IPS DF 4.7 (cell line): ENCODE data around the gene INTS14.
"Not testable (repeated sequence)": the region's sequence is repeated elsewhere in the genome, so short reads cannot be mapped to it uniquely, and the experiment has no call there.

Experiments used
- DNase-seq: peaks from one replicate; pipeline ENCODE4 v3.0.0-alpha.2; 2013; ENCODE audit warnings: low spot score; ENCODE audit errors: extremely low read depth

The INTS14 gene

DNA sequence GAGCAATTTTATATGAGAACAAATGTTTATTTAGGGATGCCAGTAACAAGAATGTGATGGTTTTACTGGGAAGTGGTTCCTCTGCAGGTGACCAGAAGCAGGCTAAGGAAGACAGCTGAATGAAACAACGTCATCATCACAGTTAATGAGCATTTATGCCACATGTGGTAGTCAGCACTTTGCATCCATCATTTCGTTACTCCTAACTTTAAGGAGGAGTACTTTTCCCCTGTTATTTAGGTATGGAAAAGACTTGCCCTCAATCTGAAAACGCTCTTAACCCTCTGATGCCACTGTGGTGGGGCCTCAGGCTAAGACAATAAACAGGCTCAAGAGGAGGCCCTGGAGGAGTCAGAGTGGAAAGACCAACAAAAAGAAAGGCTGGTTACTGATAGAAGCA is 31.2 kb downstream of the INTS14 start:
- no peak for DNase-seq

DNA sequence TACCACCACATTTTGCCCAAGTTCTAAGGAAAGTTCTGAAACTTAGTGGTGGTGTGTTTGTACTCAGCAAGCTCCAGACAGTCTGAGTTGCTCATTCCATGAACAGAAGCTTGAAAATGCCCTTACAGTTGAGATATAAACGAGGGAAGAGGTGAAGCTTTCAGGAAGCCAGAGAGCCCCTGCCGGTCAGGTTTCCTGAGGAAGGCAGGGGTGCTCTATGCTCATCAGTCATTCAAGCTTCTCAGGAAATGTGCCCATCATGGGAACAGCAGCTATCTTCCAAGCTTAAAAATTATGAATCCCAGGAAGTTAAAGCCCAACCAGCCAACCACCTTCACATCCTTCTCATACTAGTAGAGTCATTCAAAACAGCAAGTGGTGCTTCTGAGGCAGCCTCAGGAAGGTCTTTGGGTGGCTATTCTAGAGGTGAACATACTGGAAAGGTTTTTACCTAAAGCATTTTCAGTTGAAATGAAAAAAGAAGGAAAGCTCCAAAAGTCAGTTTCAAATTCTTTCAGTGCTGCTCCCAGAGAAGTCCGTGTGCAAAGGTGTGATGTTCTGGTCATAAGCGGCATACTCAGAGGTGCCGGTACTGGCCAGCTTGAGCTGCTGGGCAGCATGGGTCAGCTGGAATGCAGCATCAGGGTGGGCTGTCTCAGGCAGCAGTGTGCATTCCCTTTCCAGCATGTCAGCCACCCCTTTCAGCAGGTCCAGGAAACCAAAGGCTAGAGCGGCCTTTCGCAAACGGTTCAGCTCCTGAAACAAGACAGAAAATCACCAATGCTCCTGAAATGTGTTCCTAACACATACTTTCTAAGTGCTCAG is 31.8 kb downstream of the INTS14 start:
- DNase-seq: no peak

DNA sequence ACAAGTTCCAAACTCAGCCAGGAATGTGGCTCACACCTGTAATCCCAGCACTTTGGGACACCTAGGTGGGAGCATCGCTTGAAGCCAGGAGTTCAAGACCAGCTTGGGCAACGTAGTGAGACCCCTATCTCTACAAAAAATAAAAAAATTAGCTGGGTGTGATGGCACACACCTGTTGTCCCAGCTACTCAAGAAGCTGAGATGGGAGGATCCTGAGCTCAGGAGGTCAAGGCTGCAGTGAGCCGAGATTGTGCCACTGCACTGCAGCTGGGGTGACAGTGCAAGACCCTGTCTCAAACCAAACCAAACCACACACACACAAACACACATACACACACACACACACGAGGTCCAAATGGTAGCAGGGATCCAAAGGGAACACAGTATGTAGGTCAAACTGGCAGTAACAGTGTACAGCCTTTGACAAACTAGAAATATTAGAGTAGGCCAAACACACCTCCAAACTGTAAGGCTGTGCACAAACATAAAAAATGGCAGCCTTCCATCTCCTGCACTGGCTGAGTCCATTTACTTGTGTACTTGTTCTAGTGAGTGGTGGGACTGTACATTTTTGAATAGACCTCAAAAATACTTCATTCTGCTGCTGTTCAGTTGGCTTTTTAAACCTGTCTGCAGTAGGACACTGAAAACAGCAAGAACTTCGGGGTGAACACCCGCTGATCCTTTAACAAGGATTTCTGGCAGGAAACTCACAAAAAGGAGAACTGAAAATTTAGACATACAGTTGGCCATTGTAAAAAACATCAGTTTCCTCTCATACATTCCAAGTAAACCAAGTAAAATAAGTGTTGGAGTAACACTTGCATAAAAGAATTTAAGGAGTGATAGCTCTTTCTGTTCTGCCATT is 33.6 kb downstream of the INTS14 start:
- DNase-seq: no peak

DNA sequence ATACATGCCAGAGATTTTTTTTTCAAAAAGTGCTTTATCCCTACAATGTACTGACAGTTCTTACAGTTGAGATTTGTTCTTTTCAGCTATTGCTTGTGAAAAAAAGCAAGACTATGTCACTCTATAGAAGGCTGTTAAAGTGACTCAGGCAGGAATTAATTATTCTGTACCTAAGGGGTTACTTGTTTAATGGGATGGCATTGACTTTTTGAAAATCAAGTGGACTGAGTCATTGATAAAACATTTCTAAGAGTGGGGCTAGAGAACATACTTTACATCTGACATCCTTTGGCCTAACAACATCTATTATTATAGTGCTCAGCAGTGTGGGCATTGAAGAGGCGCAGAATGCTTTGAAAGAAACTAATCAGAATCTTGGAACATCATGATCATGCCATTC is 34.3 kb downstream of the INTS14 start:
- DNase-seq: no peak

DNA sequence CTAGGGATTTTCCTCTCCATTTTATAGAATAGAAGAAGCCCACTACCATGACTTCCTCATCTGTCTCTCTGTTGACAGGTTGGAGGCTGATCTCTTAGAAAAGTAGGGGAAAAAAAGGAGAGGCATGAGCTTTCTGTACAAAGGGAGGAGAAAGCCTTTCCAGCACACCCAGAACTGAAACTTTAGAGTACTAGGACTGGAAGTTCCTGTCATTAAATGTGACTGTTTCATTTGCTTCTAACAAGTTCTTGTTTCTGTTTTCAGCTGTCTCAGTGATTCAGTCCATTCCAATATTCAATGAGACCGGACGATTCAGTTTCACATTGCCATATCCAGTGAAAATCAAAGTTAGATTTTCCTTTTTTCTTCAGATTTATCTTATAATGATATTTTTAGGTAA is 39.0 kb downstream of the INTS14 start:
- no peak for DNase-seq

DNA sequence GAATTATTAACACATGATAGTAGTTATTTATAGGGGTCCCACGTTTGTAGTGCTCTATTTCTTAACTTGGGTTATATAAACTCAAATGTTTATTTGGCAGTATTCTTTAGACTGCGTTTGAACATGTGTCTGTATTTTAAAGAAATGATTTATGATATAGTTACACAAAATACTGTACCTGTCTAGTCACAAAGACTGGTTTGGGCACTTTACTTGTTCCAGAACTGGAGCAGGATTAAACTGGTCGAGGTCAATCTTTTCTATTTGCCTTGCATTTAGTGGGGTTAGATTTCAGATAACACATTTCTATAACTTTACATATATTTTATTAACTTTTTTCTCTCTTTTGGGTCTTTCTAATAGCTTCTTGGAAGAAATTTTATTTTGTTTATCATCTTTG is 41.2 kb downstream of the INTS14 start:
- DNase-seq: no peak

DNA sequence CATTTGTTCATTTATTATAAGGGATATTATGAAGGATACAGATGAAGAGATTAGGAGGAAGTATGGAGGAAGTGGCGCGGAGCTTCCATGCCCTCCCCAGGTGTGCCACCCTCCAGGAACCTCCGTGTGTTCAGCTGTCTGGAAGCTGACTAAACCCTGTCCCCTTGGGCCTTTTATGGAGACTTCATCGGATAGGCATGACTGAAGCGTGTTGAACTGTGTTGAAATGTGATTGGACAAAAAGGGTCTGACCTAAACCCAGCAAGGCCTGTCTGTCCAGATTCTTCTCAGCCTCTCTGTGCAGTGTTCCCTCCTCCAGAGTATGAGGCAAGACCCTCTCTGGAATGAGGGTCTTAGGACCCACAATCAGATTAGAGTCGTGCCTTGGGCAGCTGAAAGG is 49.0 kb downstream of the INTS14 start:
- DNase-seq: no peak

DNA sequence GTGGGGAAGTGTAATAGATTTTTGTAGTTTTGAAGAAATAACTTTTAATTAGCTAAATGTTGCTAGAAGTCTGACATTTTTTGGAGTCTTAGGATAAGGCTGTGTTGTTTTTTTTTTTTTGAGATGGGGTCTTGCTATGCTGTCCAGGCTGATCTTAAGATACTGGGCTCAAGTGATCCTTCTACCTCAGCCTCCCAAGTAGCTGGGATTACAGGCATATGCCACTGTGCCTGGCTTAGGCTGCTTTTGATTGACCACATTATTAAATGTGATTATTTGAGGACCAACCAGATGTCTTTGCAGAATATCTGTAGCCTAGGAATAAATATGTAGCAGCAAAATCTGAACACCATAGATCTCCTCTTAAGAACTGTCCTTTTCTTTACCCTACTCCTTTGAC is 51.0 kb downstream of the INTS14 start:
- DNase-seq: no peak

DNA sequence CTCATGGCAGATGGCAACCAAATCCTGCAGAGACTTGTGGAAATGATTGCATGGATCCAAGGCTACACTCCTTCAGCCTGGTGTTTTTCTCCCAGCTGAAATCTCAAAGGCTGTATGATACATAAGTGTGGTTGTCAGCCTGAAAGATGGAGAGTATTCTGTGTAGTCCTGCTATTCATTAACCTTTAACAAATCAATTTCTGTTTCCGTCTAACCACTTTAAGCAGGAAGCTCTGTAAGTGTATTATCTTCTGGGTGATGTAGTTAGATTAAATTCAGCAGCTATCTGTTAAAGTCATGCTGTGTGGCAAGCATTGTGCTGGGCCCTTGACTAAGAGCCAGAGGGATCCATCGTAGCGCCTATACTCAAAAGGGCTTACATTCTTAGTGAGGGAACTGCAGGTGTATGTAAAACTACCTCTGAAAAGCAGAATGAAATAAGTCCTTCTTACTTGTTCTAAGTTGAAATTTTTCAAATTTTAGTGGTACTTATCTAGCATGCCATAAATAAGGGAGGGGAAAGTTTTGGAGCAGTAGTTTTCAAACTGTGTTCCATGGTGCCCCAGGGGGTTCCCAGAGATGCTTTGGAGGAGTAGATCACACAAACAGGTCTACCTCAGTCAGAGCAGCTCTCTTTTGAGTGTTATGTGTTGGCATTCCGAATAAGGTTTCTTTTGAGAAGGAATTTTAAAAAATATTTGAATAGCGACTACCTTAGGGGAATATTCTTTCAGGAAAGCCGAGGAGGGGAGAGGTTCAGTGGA is 51.8 kb downstream of the INTS14 start:
- no peak for DNase-seq

DNA sequence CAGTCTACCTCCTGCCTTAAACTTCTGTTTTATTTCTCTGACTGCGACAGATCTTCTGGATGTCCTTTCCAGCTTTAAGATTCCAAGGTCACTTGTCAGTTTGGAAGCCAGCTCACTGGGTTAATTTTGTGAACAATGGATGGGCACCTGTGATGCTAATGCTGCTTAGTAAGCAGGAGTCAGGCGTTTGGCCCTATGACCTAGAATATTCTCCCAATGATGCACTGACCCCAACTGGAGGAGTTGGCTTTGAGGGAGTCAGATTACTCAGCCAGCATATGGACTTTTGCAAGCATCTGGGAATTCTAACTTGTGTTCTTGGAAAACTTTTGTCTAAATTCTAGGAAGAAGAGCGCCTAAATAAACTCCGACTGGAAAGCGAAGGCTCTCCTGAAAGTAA is 52.6 kb downstream of the INTS14 start:
- no peak for DNase-seq

DNA sequence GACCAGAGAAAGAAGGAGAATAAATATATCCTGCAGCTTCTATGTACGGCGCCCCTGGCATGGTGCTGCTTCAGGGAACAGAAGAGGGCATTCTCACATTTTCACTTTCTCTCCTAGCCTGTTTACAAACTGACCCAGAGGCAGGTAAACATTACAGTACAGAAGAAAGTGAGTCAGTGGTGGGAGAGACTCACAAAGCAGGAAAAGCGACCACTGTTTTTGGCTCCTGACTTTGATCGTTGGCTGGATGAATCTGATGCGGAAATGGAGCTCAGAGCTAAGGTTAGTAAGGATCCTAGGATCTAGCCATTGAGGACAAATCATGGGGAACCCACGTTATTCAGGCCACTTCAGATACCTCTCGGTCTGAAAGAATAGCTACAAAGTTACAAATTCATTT is 54.3 kb downstream of the INTS14 start:
- no peak for DNase-seq

DNA sequence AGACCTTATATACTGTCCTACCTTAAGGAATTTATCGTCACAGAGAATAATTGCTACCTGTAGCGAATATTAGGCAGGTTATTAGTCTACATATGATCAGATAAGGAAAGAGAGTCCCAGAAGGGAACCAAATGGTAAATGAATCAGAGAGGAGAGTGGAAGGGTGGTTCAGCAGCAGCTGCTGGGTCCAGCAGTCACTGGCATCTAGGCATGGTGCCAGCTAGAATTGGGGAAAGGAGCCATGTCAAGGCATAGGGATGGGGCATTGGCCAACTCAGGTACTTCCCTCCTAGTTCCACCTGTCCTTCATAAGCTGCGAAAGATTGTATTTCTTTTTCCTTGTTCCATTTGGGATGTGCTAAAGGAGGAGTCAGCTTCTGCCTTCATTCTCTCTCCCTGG is 57.2 kb downstream of the INTS14 start:
- no peak for DNase-seq

DNA sequence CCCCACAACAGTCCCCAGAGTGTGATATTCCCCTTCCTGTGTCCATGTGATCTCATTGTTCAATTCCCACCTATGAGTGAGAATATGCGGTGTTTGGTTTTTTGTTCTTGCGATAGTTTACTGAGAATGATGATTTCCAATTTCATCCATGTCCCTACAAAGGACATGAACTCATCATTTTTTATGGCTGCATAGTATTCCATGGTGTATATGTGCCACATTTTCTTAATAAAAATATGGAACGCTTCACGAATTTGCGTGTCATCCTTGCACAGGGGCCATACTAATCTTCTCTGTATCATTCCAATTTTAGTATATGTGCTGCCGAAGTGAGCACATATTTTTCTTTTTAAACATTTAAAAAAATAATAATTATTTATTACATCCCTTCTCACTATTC is 58.1 kb downstream of the INTS14 start:
- DNase-seq: not testable (repeated sequence)

DNA sequence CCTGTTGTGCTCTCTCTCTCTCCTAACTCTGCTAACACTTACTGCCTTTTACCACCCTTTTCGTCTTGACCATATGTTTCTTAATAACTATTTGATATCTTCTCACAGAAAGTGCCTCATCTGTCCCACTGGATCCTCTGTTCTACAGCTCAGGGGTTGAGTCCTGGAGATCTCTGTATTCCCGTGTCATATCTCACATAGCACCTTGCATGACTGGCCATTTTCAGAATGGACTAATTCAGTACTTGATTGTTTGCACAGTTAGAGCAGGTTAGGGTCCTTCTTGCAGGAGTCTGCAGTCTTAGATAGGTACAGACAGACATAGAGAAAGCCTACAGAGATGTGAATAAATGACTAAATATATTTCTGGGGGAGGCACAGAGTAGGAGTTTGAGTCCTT is 59.7 kb downstream of the INTS14 start:
- DNase-seq: no peak

DNA sequence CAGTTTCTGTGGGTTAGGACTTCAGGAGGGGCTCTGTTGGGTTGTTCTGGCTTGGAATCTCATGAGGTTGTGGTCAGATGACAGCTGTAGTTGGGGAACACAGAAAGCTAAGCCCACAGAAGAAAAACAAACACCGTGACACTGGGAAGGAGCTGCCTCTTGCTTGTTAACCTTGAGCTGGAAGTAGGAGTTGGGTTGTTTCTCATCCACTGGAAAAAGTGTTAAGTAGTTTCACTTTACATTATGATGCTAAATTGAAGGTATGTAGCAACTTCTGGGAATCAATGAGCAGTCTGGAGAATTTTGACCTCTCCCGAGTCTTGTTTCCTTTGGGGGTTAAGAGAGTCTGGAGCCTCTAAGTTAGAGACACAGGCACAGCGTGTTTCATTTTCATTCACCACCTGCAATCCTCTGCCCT is 60.2 kb downstream of the INTS14 start:
- no peak for DNase-seq

DNA sequence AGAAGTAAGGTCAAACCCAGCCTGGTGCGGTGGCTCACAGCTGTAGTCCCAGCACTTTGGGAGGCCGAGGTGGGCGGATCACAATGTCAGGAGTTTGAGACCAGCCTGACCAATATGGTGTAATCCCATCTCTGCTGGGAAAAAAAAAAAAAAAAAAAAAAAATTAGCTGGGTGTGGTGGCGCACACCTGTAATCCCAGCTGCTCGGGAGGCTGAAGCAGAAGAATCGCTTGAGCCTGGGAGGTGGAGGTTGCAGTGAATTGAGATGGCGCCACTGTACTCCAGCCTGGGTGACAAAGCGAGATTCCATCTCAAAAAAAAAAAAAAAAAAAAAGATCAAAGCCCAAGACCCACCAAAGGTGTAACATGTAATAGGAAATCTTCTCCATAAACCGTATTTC is 61.6 kb downstream of the INTS14 start:
- DNase-seq: not testable (repeated sequence)

DNA sequence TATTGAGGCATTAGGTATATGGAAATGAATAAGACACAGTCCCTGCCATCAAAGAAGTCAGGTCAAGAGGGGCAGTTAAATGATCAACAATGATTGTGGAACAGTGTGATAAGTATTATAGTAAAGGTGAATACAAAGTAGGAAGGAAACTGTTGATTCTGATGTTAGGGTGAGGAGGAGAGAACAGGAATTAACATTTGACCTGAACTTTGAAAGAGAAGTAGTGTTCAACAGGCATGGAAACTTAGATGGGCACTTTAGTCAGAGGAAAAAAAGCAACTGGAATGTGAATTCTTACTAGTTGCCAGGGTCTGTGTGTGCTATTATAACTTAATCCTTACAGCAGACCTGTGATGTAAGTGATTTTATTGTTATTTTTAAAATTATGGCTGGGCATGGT is 63.1 kb downstream of the INTS14 start:
- DNase-seq: no peak

DNA sequence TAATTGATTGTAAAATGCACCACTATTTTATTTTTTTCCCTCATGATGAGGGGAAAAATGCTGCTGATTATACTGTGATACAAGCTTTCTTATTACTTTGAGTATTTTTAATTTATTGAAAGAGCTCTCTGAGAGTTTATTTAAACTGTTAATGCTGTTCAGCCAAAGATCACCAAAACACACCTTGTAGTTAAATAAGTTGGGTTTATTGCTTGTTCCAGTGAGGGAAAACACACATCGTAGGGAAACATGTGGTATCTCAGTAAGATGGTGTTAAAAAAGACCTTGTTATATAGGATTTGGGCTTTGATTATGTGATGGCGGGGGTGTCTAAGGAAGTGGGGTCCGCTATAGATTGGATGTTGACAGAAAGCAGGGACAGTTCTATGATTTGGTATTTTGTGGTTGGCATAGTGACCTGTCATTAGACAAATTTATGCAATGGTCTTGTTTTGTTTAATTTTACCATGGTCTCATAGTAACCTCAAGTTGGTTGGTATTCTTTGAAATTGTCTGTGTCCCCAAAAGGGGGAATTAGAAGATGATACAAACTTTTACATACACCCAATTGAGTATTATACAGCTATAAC is 69.6 kb downstream of the INTS14 start:
- no peak for DNase-seq

DNA sequence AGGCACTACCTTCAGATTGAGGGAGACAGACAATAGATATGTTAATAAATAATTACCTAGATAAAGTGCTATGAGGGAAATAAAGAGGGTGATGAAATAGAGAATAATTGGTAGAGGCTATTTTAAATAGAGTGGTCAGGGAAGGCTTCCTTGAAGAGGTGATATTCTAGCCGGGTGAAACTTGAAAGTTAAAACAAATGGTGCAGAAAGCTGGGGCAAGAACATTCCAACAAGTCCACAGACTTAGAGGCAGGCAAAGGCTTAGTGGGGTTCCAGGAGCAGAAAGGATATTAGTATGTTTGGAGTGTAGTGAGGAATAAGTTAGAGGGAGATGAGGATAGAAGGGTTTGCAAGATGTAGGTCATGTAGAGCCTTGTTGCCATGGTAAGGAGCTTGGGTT is 70.6 kb downstream of the INTS14 start:
- DNase-seq: no peak

DNA sequence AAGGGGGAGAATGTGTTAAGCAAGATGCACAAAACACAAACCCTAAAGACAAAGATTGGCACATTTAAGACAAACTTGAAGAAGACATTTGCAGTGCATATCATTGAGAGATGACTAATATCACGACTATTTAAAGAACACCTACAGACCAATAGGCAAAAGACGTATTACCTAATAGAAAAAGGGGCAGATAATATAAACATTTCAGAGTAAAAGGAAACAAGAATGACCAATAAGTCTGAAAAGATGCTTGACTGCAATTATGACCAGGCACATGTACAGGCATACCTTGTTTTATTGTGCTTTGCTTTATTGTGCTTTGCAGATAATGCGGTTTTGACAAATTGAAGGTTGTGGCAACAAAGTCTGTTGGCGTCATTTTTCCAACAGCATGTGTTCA is 75.7 kb downstream of the INTS14 start:
- no peak for DNase-seq

DNA sequence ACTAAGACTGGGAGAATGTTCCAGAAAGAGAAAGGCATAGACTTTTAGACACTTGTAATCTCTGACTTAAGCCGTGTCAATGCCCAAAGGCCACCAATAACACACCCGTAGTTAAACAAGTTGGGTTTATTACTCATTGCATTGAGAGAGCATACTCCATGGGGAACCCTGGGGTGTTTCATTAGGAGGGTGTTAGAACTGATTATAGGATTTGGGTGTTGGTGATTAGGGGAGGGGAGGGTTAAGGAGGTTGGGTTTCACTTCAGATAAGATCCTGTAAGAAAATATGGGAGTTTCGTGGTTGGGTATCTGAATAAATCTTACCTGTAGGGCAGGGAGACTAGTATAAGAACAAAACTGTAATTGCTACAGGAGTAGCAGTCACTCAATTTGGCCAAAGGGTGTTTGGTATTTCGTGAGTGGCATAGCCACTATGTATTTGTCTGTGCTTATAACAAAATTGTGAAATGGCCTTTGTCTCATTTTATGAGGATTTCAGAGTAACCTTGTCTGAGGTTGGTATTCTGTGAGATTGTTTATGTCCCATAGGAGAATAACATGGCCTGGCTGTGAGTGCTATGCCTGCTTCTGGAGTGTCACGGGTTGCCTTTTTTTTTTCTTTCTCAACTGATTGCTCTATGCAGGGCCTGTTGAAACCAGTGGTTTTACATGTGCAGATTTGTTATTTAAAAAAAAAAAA is 77.7 kb downstream of the INTS14 start:
- no peak for DNase-seq
